AG04450 (cell line): ENCODE results near the gene PRDX6. TPM values are rescaled to one million over a fixed set of nuclear protein-coding genes. Genes with fewer than 3 reads are reported as not detected.
A peak's percentile ranks its signal among the peaks of the same experiment; 100 is the strongest.

Source experiments
- CTCF ChIA-PET: fragments of 300-600, 350-600 bp; formaldehyde crosslinking; extraction: SDS; loops from one replicate; lab custom pipeline; 2022; ENCODE audit warnings: antibody characterized with exemption, inconsistent platforms; lab: Charles Lee
- POLR2A ChIA-PET: fragments of 350-600 bp; formaldehyde crosslinking; extraction: SDS; loops from one replicate; lab custom pipeline; 2021; ENCODE audit warnings: antibody characterized with exemption, inconsistent platforms; lab: Yijun Ruan, JAX
- DNase-seq: peaks from one replicate; pipeline ENCODE4 v3.0.0-alpha.2; 2011; ENCODE audit warnings: low read depth, low spot score
- H3K27ac ChIP-seq: one replicate; pipeline ENCODE4 v1.5.1; 2012; ENCODE audit warnings: low read depth, low read length, control low read depth
- H3K27me3 ChIP-seq: one replicate; pipeline ENCODE4 v1.6.0; 2012; ENCODE audit warnings: low read length; ENCODE audit not compliant: control insufficient read depth, insufficient read depth
- H3K4me3 ChIP-seq: 2 replicates; pipeline ENCODE4 v1.5.1; 2011; ENCODE audit warnings: mild to moderate bottlenecking, low read depth, low read length, control low read depth
- H3K9me3 ChIP-seq: 2 replicates; pipeline ENCODE4 v1.5.1; 2012; ENCODE audit warnings: low read length; ENCODE audit not compliant: control insufficient read depth, insufficient read depth
- CTCF ChIP-seq: IDR thresholded peaks from 2 replicates; pipeline ENCODE4 v1.5.1; 2011; ENCODE audit warnings: low read depth, low read length, control low read depth, inconsistent platforms
- polyA plus RNA-seq: library from polyadenylated mRNA; depleted of rRNA; stranded (reverse); fragments of >200 nt; gene quantifications from 2 replicates; pipeline ENCODE4 v1.2.3, GENCODE V29; 2011

PRDX6 gene
- polyA plus RNA-seq, 1 experiment: 545 TPM

- TF ChIP-seq CTCF: 0 out of 2 replicates have a peak, but pooled peaks have one; percentile 15
- Histone ChIP-seq H3K27ac (no peak overlapping the region), H3K9me3 (peaks cover 9% of the 10 kb centered on the region), H3K4me3 (no peak overlapping the region), H3K27me3 (no peaks in the 10 kb centered on the region)
- ChIA-PET CTCF (no interaction called here), POLR2A (interaction anchor here (1.4 kb wide), 1 partner anchor 9 kb away, joined by 5 read pairs; the partner anchor contains the start of gene PRDX6)
- DNase-seq: no peak
Observed at GRCh38 chr1:173467426-173467825, 9.7 kb upstream of the PRDX6 start.

- DNase-seq: no peak
- no peaks in the 10 kb centered on the region for H3K27me3 ChIP-seq
- peaks cover 9% of the 10 kb centered on the region for H3K9me3 ChIP-seq
- H3K27ac ChIP-seq: no peak overlapping the region
- no peak overlapping the region for H3K4me3 ChIP-seq
- ChIA-PET POLR2A (no interaction called here), CTCF (interaction anchor here (2.2 kb wide), 1 partner anchor 39 kb away, joined by 5 read pairs; no protein-coding TSS in a partner anchor)
- no peak for TF ChIP-seq CTCF
Observed at GRCh38 chr1:173469656-173470055, 7.5 kb upstream of the PRDX6 start.

GRCh38 chr1:173470608-173471007, 6.5 kb upstream of the PRDX6 start:
- ChIA-PET POLR2A (no interaction called here), CTCF (interaction anchor here (0.9 to 2.2 kb wide), 2 partner anchors 39 to 222 kb away, joined by 3 to 5 read pairs; no protein-coding TSS in a partner anchor)
- TF ChIP-seq CTCF: no peak
- Histone ChIP-seq H3K9me3 (peaks cover 9% of the 10 kb centered on the region), H3K27ac (no peak overlapping the region), H3K4me3 (no peak overlapping the region), H3K27me3 (no peaks in the 10 kb centered on the region)
- DNase-seq: no peak

- no peaks in the 10 kb centered on the region for H3K27me3 ChIP-seq
- CTCF ChIA-PET: interaction anchor here (0.8 to 2.1 kb wide), 6 partner anchors 43 to 731 kb away, joined by 3 to 19 read pairs (median 3); no protein-coding TSS in a partner anchor
- DNase-seq: no peak
Observed at GRCh38 chr1:173473599-173474011, 3.5 kb upstream of the PRDX6 start.

More at GRCh38 chr1:173473599-173474011, 3.5 kb upstream of the PRDX6 start:
- H3K9me3 ChIP-seq: peaks cover 9% of the 10 kb centered on the region
- POLR2A ChIA-PET: interaction anchor here (1.0 kb wide), 1 partner anchor 395 kb away, joined by 3 read pairs; the partner anchor contains the start of gene ZBTB37
- H3K4me3 ChIP-seq: peak overlapping the region; percentile 17
- TF ChIP-seq CTCF: no peak
- H3K27ac ChIP-seq: peak overlapping the region; percentile 73
